K562 (cell line): Measurements from ENCODE around the gene HCAR3.

Experiments used
- BHLHE40 ChIP-seq: IDR thresholded peaks from 2 replicates; pipeline ENCODE4 v1.6.1; 2011; ENCODE audit warnings: low read length, improper control_type of control experiment
- CHCHD3 ChIP-seq: fragments of 250-450 bp; sonication (Bioruptor Pico); IDR thresholded peaks from 2 replicates; pipeline ENCODE4 v2.1.2; 2022; ENCODE audit warnings: mild to moderate bottlenecking
- CTCF ChIP-seq, 3 experiments: IDR thresholded peaks in 2 of 3; conservative IDR thresholded peaks in 1 of 3; 2 replicates each; pipeline ENCODE4 v1.5.1; 2011 to 2012; ENCODE audit warnings: low read length in 3 of 3, mild to moderate bottlenecking in 3 of 3, control low read depth in 2 of 3, improper control_type of control experiment in 1 of 3, inconsistent platforms in 1 of 3, low read depth in 1 of 3, mixed read lengths in 1 of 3, moderate library complexity in 1 of 3; ENCODE audit not compliant: insufficient read depth in 2 of 3
- HBP1 ChIP-seq: fragments of 450-650 bp; formaldehyde crosslinking; IDR thresholded peaks from 2 replicates; pipeline ENCODE4 v1.4.0; 2022; ENCODE audit warnings: missing genetic modification characterization
- HDAC2 ChIP-seq: fragments of 450-650 bp; IDR thresholded peaks from 2 replicates; pipeline ENCODE4 v1.6.1; 2016; ENCODE audit warnings: mild to moderate bottlenecking
- NFIC ChIP-seq: fragments of 450-650 bp; IDR thresholded peaks from 2 replicates; pipeline ENCODE4 v1.6.1; 2017; ENCODE audit warnings: mild to moderate bottlenecking, inconsistent platforms
- POLR2AphosphoS5 ChIP-seq: IDR thresholded peaks from 2 replicates; pipeline ENCODE4 v1.6.1; 2011; ENCODE audit warnings: mild to moderate bottlenecking, low read depth, low read length, moderate library complexity; ENCODE audit not compliant: control insufficient read depth, insufficient read depth
- RCOR1 ChIP-seq, 2 experiments: IDR thresholded peaks; 2 replicates each; pipeline ENCODE4 v1.6.1; 2012; ENCODE audit warnings: low read depth in 2 of 2, low read length in 2 of 2, borderline replicate concordance in 1 of 2, improper control_type of control experiment in 1 of 2
- SMC3 ChIP-seq: conservative IDR thresholded peaks from 2 replicates; pipeline ENCODE4 v1.6.1; 2011; ENCODE audit warnings: low read depth, low read length, improper control_type of control experiment; ENCODE audit not compliant: insufficient read depth
- TARDBP ChIP-seq: fragments of 450-650 bp; IDR thresholded peaks from 2 replicates; pipeline ENCODE4 v1.6.1; 2016
- ZBTB33 ChIP-seq: sonication (generic); formaldehyde crosslinking; IDR thresholded peaks from 2 replicates; pipeline ENCODE4 v1.8.1; 2023; ENCODE audit warnings: mild to moderate bottlenecking, missing genetic modification reagents
- ZBTB40 ChIP-seq, 2 experiments: fragments of 450-650 bp in 1 of 2; sonication (generic) in 1 of 2; formaldehyde crosslinking in 1 of 2; IDR thresholded peaks; 2 replicates each; pipeline versions ENCODE4 v1.7.1 to v1.9.0; 2016 to 2022; ENCODE audit warnings: inconsistent platforms in 1 of 2, mild to moderate bottlenecking in 1 of 2, missing genetic modification reagents in 1 of 2
- ZNF311 ChIP-seq: fragments of 250-450 bp; sonication (Bioruptor Pico); IDR thresholded peaks from 2 replicates; pipeline ENCODE4 v1.4.0; 2020; ENCODE audit warnings: mild to moderate bottlenecking, moderate library complexity
- ZNF384 ChIP-seq: IDR thresholded peaks from 2 replicates; pipeline ENCODE4 v1.6.1; 2012; ENCODE audit warnings: low read depth, low read length, improper control_type of control experiment

GRCh38 chr12:122753319-122753650 is 36.7 kb upstream of the HCAR3 start:
- TF ChIP-seq HDAC2 (no peak), ZNF384 (no peak), ZBTB40 (IDR thresholded peaks at IDR 0.05) (no peak), ZBTB40 (CRISPR knock-in tag; IDR thresholded peaks at IDR 0.05) (no peak), SMC3 (no peak), NFIC (no peak), TARDBP (no peak), RCOR1 (IDR thresholded peaks at IDR 0.05; ENCODE audit: borderline replicate concordance in 1 of 2, low read depth in 2 of 2, low read length in 2 of 2) (no peak), HBP1 (CRISPR knock-in tag) (0 out of 2 replicates have a peak, but pooled peaks have one; percentile 26), CTCF (IDR thresholded peaks at IDR 0.05 in 2 of 3, conservative IDR thresholded peaks at IDR 0.05 in 1 of 3; ENCODE audit: insufficient read depth in 2 of 3, low read depth in 1 of 3, low read length in 3 of 3) (no peak), ZNF311 (CRISPR knock-in tag) (no peak), BHLHE40 (no peak), POLR2AphosphoS5 (no peak), ZBTB33 (CRISPR knock-in tag) (no peak), CHCHD3 (CRISPR knock-in tag) (no peak)
